Fibroblast of lung (primary cell): ENCODE measurements around the gene CSNK1D. TPM values are rescaled to one million over a fixed set of nuclear protein-coding genes. Genes with fewer than 3 reads are reported as not detected.
A peak's percentile ranks its signal among the peaks of the same experiment; 100 is the strongest.
"Not testable (repeated sequence)": the region's sequence is repeated elsewhere in the genome, so short reads cannot be mapped to it uniquely, and the experiment has no call there.

Experiments
- DNase-seq, 2 donors: peaks; one replicate each; pipeline versions ENCODE4 v3.0.0 to v3.0.0-alpha.2; 2010; ENCODE audit warnings: low read depth in 2 of 2
- H2AFZ ChIP-seq: 2 replicates; pipeline ENCODE4 v1.5.1; 2012; ENCODE audit warnings: low read length, control low read depth, inconsistent platforms
- H3K27ac ChIP-seq: 2 replicates; pipeline ENCODE4 v1.5.1; 2011; ENCODE audit warnings: low read length, control low read depth; ENCODE audit not compliant: insufficient read depth
- H3K27me3 ChIP-seq: 2 replicates; pipeline ENCODE4 v1.5.1; 2011; ENCODE audit warnings: mild to moderate bottlenecking, low read length; ENCODE audit not compliant: control insufficient read depth, insufficient read depth
- H3K36me3 ChIP-seq: 2 replicates; pipeline ENCODE4 v1.5.1; 2011; ENCODE audit warnings: low read length; ENCODE audit not compliant: control insufficient read depth, insufficient read depth
- H3K4me1 ChIP-seq: 2 replicates; pipeline ENCODE4 v1.5.1; 2011; ENCODE audit warnings: low read length; ENCODE audit not compliant: control insufficient read depth, insufficient read depth; ENCODE audit errors: extremely low read depth
- H3K4me2 ChIP-seq: 2 replicates; pipeline ENCODE4 v1.5.1; 2011; ENCODE audit warnings: low read length, control low read depth; ENCODE audit not compliant: insufficient read depth; ENCODE audit errors: extremely low read depth
- H3K4me3 ChIP-seq, 4 experiments: fragments of 200-600 bp in 1 of 4; sonication (generic) in 1 of 4; replicated peaks in 1 of 4; 2 replicates each; pipeline ENCODE4 v1.5.1; 2011 to 2016; ENCODE audit warnings: low read length in 4 of 4, low read depth in 3 of 4, mild to moderate bottlenecking in 3 of 4, control low read depth in 2 of 4, inconsistent platforms in 1 of 4, mixed read lengths in 1 of 4; ENCODE audit not compliant: insufficient read depth in 1 of 4; ENCODE audit errors: control extremely low read depth in 1 of 4
- H3K79me2 ChIP-seq: 2 replicates; pipeline ENCODE4 v1.5.1; 2012; ENCODE audit warnings: mild to moderate bottlenecking, low read length, inconsistent platforms; ENCODE audit not compliant: control insufficient read depth, insufficient read depth
- H3K9ac ChIP-seq: 2 replicates; pipeline ENCODE4 v1.5.1; 2011; ENCODE audit warnings: mild to moderate bottlenecking, low read length, control low read depth; ENCODE audit not compliant: insufficient read depth
- H3K9me3 ChIP-seq: 2 replicates; pipeline ENCODE4 v1.5.1; 2012; ENCODE audit warnings: low read depth, low read length; ENCODE audit not compliant: control insufficient read depth, insufficient read depth
- H4K20me1 ChIP-seq: 2 replicates; pipeline ENCODE4 v1.5.1; 2011; ENCODE audit warnings: low read length; ENCODE audit not compliant: control insufficient read depth, insufficient read depth; ENCODE audit errors: extremely low read depth
- CTCF ChIP-seq, 2 donors: IDR thresholded peaks in 1 of 2; conservative IDR thresholded peaks in 1 of 2; 1 replicate in 1 of 2; 2 replicates in 1 of 2; pipeline ENCODE4 v1.5.1; 2011 to 2012; ENCODE audit warnings: low read length in 2 of 2, control low read depth in 1 of 2, inconsistent platforms in 1 of 2, low read depth in 1 of 2, mild to moderate bottlenecking in 1 of 2
- EZH2 ChIP-seq: IDR thresholded peaks from 2 replicates; pipeline ENCODE4 v1.5.1; 2012; ENCODE audit warnings: low read length, control low read depth, mild to moderate bottlenecking; ENCODE audit errors: missing control alignments
- polyA plus RNA-seq, 2 donors: library from polyadenylated mRNA; depleted of rRNA in 1 of 2; stranded (reverse) in 1 of 2; unstranded in 1 of 2; fragments of >200 nt; gene quantifications; 2 replicates each; pipeline ENCODE4 v1.2.1, GENCODE V29; 2011 to 2012; ENCODE audit warnings: missing spikeins in 1 of 2
- total RNA-seq: library from RNA; depleted of rRNA; stranded (reverse); fragments of >200 nt; gene quantifications from 2 replicates; pipeline ENCODE4 v1.2.1, GENCODE V29; 2014

The CSNK1D gene
- total and polyA plus RNA-seq, 2 donors (not counting 1 experiment from before 2014, with no cell fraction given) = 64.9 to 112 TPM

- Histone ChIP-seq H3K9ac (no peak overlapping the region), H3K4me3 (no peak overlapping the region), H3K36me3 (peaks cover 6% of the 10 kb centered on the region), H4K20me1 (no peaks in the 10 kb centered on the region), H3K9me3 (no peaks in the 10 kb centered on the region), H3K27ac (no peak overlapping the region), H3K4me1 (no peaks in the 10 kb centered on the region), H2AFZ (peak overlapping the region; percentile 2), H3K27me3 (no peaks in the 10 kb centered on the region), H3K79me2 (no peaks in the 10 kb centered on the region), H3K4me2 (peak overlapping the region; percentile 32)
- no peak for TF ChIP-seq CTCF (conservative IDR thresholded peaks at IDR 0.05 in 1 of 2, IDR thresholded peaks at IDR 0.05 in 1 of 2; ENCODE audit: low read depth in 1 of 2, low read length in 2 of 2)
- no peak for TF ChIP-seq EZH2
- no peak for DNase-seq
Observed at GRCh38 chr17:82195675-82196672, 77.5 kb downstream of the CSNK1D start.

DNA sequence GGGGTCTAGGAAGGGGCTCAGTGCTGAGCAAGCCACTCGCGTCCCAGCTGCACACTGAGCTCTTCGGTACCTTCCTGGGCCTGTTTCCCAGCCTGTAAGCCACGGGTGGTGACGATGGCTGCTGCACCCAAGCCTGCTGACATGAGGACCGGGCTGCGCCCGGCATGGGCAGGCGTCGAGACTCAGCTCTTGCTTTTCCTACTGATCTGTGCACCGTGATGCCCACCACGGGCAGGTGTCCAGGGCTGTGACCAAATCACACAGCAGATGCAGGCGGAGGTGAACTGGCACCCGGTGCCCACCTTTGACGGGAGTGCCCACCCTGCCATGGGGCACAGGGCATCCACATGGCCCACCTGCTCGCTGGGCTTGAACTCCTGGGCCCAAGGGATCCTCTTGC is 78.7 kb downstream of the CSNK1D start:
- H3K36me3 ChIP-seq = peaks cover 6% of the 10 kb centered on the region
- H3K9me3 ChIP-seq = no peaks in the 10 kb centered on the region
- H3K4me2 ChIP-seq = no peak overlapping the region
- H3K9ac ChIP-seq = no peak overlapping the region
- DNase-seq = no peak
- H3K27me3 ChIP-seq = no peaks in the 10 kb centered on the region
- no peak for TF ChIP-seq EZH2
- no peak for TF ChIP-seq CTCF (conservative IDR thresholded peaks at IDR 0.05 in 1 of 2, IDR thresholded peaks at IDR 0.05 in 1 of 2; ENCODE audit: low read depth in 1 of 2, low read length in 2 of 2)
- H3K4me1 ChIP-seq = no peaks in the 10 kb centered on the region
- H3K27ac ChIP-seq = no peak overlapping the region
- H4K20me1 ChIP-seq = no peaks in the 10 kb centered on the region
- no peak overlapping the region for H2AFZ ChIP-seq
- no peaks in the 10 kb centered on the region for H3K79me2 ChIP-seq
- H3K4me3 ChIP-seq = no peak overlapping the region

- Histone ChIP-seq H3K4me2 (no peak overlapping the region), H3K79me2 (no peaks in the 10 kb centered on the region), H4K20me1 (no peaks in the 10 kb centered on the region), H3K4me1 (no peaks in the 10 kb centered on the region), H3K9me3 (no peaks in the 10 kb centered on the region), H3K9ac (no peak overlapping the region), H3K36me3 (peaks cover 3% of the 10 kb centered on the region), H3K27me3 (no peaks in the 10 kb centered on the region), H2AFZ (no peak overlapping the region), H3K27ac (no peak overlapping the region), H3K4me3 (no peak overlapping the region)
- no peak for DNase-seq
- no peak for TF ChIP-seq EZH2
- no peak for TF ChIP-seq CTCF (conservative IDR thresholded peaks at IDR 0.05 in 1 of 2, IDR thresholded peaks at IDR 0.05 in 1 of 2; ENCODE audit: low read depth in 1 of 2, low read length in 2 of 2)
Observed at GRCh38 chr17:82193520-82194220, 79.8 kb downstream of the CSNK1D start.

- not testable (repeated sequence) for H3K79me2 ChIP-seq, H3K4me1 ChIP-seq, DNase-seq, H3K27me3 ChIP-seq, H2AFZ ChIP-seq, H3K4me3 ChIP-seq, H4K20me1 ChIP-seq, H3K9me3 ChIP-seq, H3K9ac ChIP-seq, H3K27ac ChIP-seq, H3K36me3 ChIP-seq, H3K4me2 ChIP-seq
Observed at GRCh38 chr17:82193050-82193449, 80.5 kb downstream of the CSNK1D start.
